H1 (cell line): ENCODE data around the gene CNIH3. TPM values are rescaled to one million over a fixed set of nuclear protein-coding genes. Genes with fewer than 3 reads are reported as not detected.
A peak's percentile ranks its signal among the peaks of the same experiment; 100 is the strongest.

ENCODE experiments used
- CTCF ChIA-PET: fragments of 300-600 bp; sonication (Branson Sonifier 250); formaldehyde crosslinking; loops from one replicate; lab custom pipeline; 2021; ENCODE audit not compliant: partially characterized antibody; lab: Charles Lee
- POLR2A ChIA-PET: fragments of 300-600 bp; sonication (Branson Sonifier 250); formaldehyde crosslinking; loops from one replicate; lab custom pipeline; 2021; ENCODE audit warnings: inconsistent platforms; ENCODE audit not compliant: partially characterized antibody; lab: Charles Lee
- DNase-seq, 2 experiments: peaks; one replicate each; pipeline versions ENCODE4 v3.0.0 to v3.0.0-alpha.2; 2010 to 2022; ENCODE audit warnings: low spot score in 2 of 2, low read depth in 1 of 2, mixed read lengths in 1 of 2
- FAIRE-seq: peaks from 2 replicates; lab custom pipeline; 2011; peaks lifted over from hg19 to GRCh38; lab: Jason Lieb, UNC
- H2AFZ ChIP-seq: 2 replicates; pipeline ENCODE4 v1.8.1; 2012; ENCODE audit warnings: low read length, inconsistent platforms
- H2AK5ac ChIP-seq: 2 replicates; pipeline ENCODE4 v1.6.1; 2013; ENCODE audit warnings: low read depth, low read length
- H2BK120ac ChIP-seq: replicated peaks from 2 replicates; pipeline ENCODE3; 2013; ENCODE audit warnings: low read depth, low read length, inconsistent platforms
- H2BK12ac ChIP-seq: 2 replicates; pipeline ENCODE4 v1.6.1; 2013; ENCODE audit warnings: low read depth, low read length
- H2BK15ac ChIP-seq: 2 replicates; pipeline ENCODE4 v1.6.1; 2013; ENCODE audit warnings: low read length
- H2BK20ac ChIP-seq: 2 replicates; pipeline ENCODE4 v1.6.1; 2013; ENCODE audit warnings: low read length
- H2BK5ac ChIP-seq: 2 replicates; pipeline ENCODE4 v1.6.1; 2013; ENCODE audit warnings: low read depth, low read length
- H3K14ac ChIP-seq: 2 replicates; pipeline ENCODE4 v1.6.1; 2013; ENCODE audit warnings: inconsistent platforms; ENCODE audit not compliant: insufficient read length
- H3K18ac ChIP-seq: 2 replicates; pipeline ENCODE4 v1.6.1; 2013; ENCODE audit warnings: low read length; ENCODE audit errors: extremely low read depth
- H3K23ac ChIP-seq: 2 replicates; pipeline ENCODE4 v1.6.1; 2013; ENCODE audit warnings: inconsistent platforms; ENCODE audit not compliant: insufficient read length
- H3K23me2 ChIP-seq: 2 replicates; pipeline ENCODE4 v1.6.1; 2013; ENCODE audit warnings: low read depth, low read length
- H3K27ac ChIP-seq: 2 replicates; pipeline ENCODE4 v1.6.1; 2011; ENCODE audit warnings: low read depth, low read length, inconsistent platforms
- H3K27me3 ChIP-seq, 4 experiments: replicated peaks in 1 of 4; 1 replicate in 1 of 4; 2 replicates in 3 of 4; pipeline versions ENCODE4 v1.6.1 to v1.8.1; 2011 to 2013; ENCODE audit warnings: low read length in 3 of 4, mild to moderate bottlenecking in 3 of 4, inconsistent platforms in 2 of 4, mixed read lengths in 2 of 4, moderate library complexity in 1 of 4; ENCODE audit not compliant: control insufficient read depth in 3 of 4, insufficient read depth in 3 of 4; ENCODE audit errors: extremely low read depth in 1 of 4
- H3K36me3 ChIP-seq, 4 experiments: 2 replicates each; pipeline versions ENCODE4 v1.6.1 to v1.8.1; 2011 to 2013; ENCODE audit warnings: mild to moderate bottlenecking in 4 of 4, low read length in 3 of 4, moderate library complexity in 2 of 4, control low read depth in 1 of 4, inconsistent platforms in 1 of 4; ENCODE audit not compliant: insufficient read depth in 4 of 4, control insufficient read depth in 2 of 4
- H3K4ac ChIP-seq: replicated peaks from 2 replicates; pipeline ENCODE3; 2013; ENCODE audit warnings: low read length, low read depth, mixed read lengths, inconsistent platforms; ENCODE audit not compliant: insufficient read length
- H3K4me1 ChIP-seq, 4 experiments: replicated peaks in 1 of 4; 1 replicate in 1 of 4; 2 replicates in 3 of 4; pipeline versions ENCODE4 v1.6.1 to v1.8.1; 2011 to 2013; ENCODE audit warnings: low read length in 3 of 4, inconsistent platforms in 2 of 4, mixed read lengths in 1 of 4; ENCODE audit not compliant: insufficient read depth in 4 of 4, control insufficient read depth in 3 of 4
- H3K4me2 ChIP-seq, 2 experiments: 2 replicates each; pipeline versions ENCODE4 v1.6.1 to v1.8.1; 2011 to 2013; ENCODE audit warnings: low read depth in 2 of 2, low read length in 2 of 2, control low read depth in 1 of 2, inconsistent platforms in 1 of 2, mild to moderate bottlenecking in 1 of 2; ENCODE audit not compliant: insufficient read depth in 1 of 2
- H3K4me3 ChIP-seq, 4 experiments: fragments of 200-600, 300-600 bp in 1 of 4; sonication (generic), shearing (Covaris generic), sonication (Bioruptor Twin) in 1 of 4; 2 replicates each; pipeline versions ENCODE4 v1.5.1 to v1.8.1; 2011 to 2016; ENCODE audit warnings: low read length in 4 of 4, low read depth in 3 of 4, control low read depth in 2 of 4, inconsistent platforms in 2 of 4, mild to moderate bottlenecking in 2 of 4, mixed read lengths in 1 of 4, moderate library complexity in 1 of 4; ENCODE audit not compliant: insufficient read depth in 2 of 4; ENCODE audit errors: extremely low read depth in 1 of 4
- H3K56ac ChIP-seq: replicated peaks from 2 replicates; pipeline ENCODE3; 2013; ENCODE audit warnings: low read depth, mild to moderate bottlenecking, mixed read lengths, low read length, inconsistent platforms; ENCODE audit not compliant: insufficient read length
- H3K79me1 ChIP-seq: 2 replicates; pipeline ENCODE4 v1.6.1; 2013; ENCODE audit warnings: low read depth, low read length, control low read depth
- H3K79me2 ChIP-seq, 2 experiments: 2 replicates each; pipeline versions ENCODE4 v1.6.1 to v1.8.1; 2012 to 2013; ENCODE audit warnings: low read length in 2 of 2, mild to moderate bottlenecking in 2 of 2, inconsistent platforms in 1 of 2; ENCODE audit not compliant: insufficient read depth in 2 of 2, control insufficient read depth in 1 of 2
- H3K9ac ChIP-seq, 4 experiments: replicated peaks in 1 of 4; 1 replicate in 1 of 4; 2 replicates in 3 of 4; pipeline versions ENCODE4 v1.6.1 to v1.8.1; 2011 to 2013; ENCODE audit warnings: low read depth in 3 of 4, low read length in 3 of 4, control low read depth in 2 of 4, mild to moderate bottlenecking in 2 of 4, moderate library complexity in 2 of 4, inconsistent platforms in 1 of 4; ENCODE audit errors: extremely low read depth in 1 of 4
- H3K9me3 ChIP-seq, 2 experiments: 2 replicates each; pipeline versions ENCODE4 v1.6.1 to v1.8.1; 2012 to 2013; ENCODE audit warnings: mild to moderate bottlenecking in 2 of 2, moderate library complexity in 2 of 2, control low read depth in 1 of 2, inconsistent platforms in 1 of 2, low read depth in 1 of 2, low read length in 1 of 2, mixed read lengths in 1 of 2; ENCODE audit not compliant: insufficient read depth in 2 of 2
- H4K20me1 ChIP-seq, 2 experiments: replicated peaks in 1 of 2; 2 replicates each; pipeline versions ENCODE3 to v1.8.1; 2011 to 2013; ENCODE audit warnings: inconsistent platforms in 2 of 2, low read length in 2 of 2, mild to moderate bottlenecking in 1 of 2; ENCODE audit not compliant: insufficient read depth in 2 of 2, control insufficient read depth in 1 of 2
- H4K5ac ChIP-seq: 2 replicates; pipeline ENCODE4 v1.6.1; 2013; ENCODE audit warnings: low read length, low read depth, mixed read lengths, inconsistent platforms; ENCODE audit not compliant: insufficient read length
- H4K8ac ChIP-seq: 2 replicates; pipeline ENCODE4 v1.8.0; 2013; ENCODE audit warnings: mild to moderate bottlenecking, moderate library complexity, low read length, inconsistent platforms; ENCODE audit not compliant: insufficient read depth; ENCODE audit errors: extremely low read depth
- H4K91ac ChIP-seq: replicated peaks from 2 replicates; pipeline ENCODE3; 2013; ENCODE audit warnings: low read length, mixed read lengths, inconsistent platforms; ENCODE audit not compliant: insufficient read length
- POLR2AphosphoS5 ChIP-seq: IDR thresholded peaks from 2 replicates; pipeline ENCODE4 v1.6.1; 2011; ENCODE audit warnings: low read depth, low read length
- SRF ChIP-seq: IDR thresholded peaks from 2 replicates; pipeline ENCODE4 v1.6.1; 2011; ENCODE audit warnings: mild to moderate bottlenecking, low read depth, low read length, moderate library complexity
- WGBS, 2 experiments: shearing (Covaris generic) in 1 of 2; methylation state at CpG; one replicate each; pipeline versions ENCODE4 v1.1.6 to v1.1.7; 2013 to 2015; ENCODE audit warnings: low lambda C conversion rate in 2 of 2, mixed read lengths in 2 of 2, inconsistent platforms in 1 of 2, low coverage in 1 of 2, missing lambda C conversion rate in 1 of 2; ENCODE audit not compliant: insufficient replicate concordance in 2 of 2, insufficient coverage in 1 of 2, insufficient read length in 1 of 2; ENCODE audit errors: extremely low coverage in 1 of 2, missing lambda C conversion rate in 1 of 2; 5-methylcytosine and 5-hydroxymethylcytosine counted together
- polyA plus RNA-seq, 7 experiments: library from polyadenylated mRNA; depleted of rRNA in 3 of 7; stranded (reverse) in 5 of 7; unstranded in 2 of 7; fragments of >200 nt in 5 of 7; fragments of 200-250 nt in 2 of 7; gene quantifications; 1 replicate in 5 of 7; 2 replicates in 1 of 7; 4 replicates in 1 of 7; pipeline versions ENCODE4 v1.2.1 to v1.2.3, GENCODE V29; 2011 to 2013; ENCODE audit warnings: missing spikeins in 2 of 7, mixed read lengths in 2 of 7
- total RNA-seq: library from RNA; stranded (reverse); fragmentation: NEBNext Ultra II Directional; extraction: Animal tissue kit (Norgen Biotek cat#: 25700); gene quantifications from 2 replicates; pipeline ENCODE4 v1.2.1, GENCODE V29; 2021
- TF ChIP-seq, protein P1 (sequence below): IDR thresholded peaks from 2 replicates; pipeline ENCODE4 v1.6.1; 2011; ENCODE audit warnings: low read depth, mild to moderate bottlenecking, low read length; ENCODE audit not compliant: insufficient read depth
- TF ChIP-seq, protein P2 (sequence below): IDR thresholded peaks from 2 replicates; pipeline ENCODE4 v1.6.1; 2012; ENCODE audit warnings: inconsistent platforms

CNIH3 gene
- total and polyA plus RNA-seq, 2 of the 8 experiments (the other 6 are each of a cell fraction or from before 2014, with no cell fraction given), result 3.7 to 5.6 TPM

DNA sequence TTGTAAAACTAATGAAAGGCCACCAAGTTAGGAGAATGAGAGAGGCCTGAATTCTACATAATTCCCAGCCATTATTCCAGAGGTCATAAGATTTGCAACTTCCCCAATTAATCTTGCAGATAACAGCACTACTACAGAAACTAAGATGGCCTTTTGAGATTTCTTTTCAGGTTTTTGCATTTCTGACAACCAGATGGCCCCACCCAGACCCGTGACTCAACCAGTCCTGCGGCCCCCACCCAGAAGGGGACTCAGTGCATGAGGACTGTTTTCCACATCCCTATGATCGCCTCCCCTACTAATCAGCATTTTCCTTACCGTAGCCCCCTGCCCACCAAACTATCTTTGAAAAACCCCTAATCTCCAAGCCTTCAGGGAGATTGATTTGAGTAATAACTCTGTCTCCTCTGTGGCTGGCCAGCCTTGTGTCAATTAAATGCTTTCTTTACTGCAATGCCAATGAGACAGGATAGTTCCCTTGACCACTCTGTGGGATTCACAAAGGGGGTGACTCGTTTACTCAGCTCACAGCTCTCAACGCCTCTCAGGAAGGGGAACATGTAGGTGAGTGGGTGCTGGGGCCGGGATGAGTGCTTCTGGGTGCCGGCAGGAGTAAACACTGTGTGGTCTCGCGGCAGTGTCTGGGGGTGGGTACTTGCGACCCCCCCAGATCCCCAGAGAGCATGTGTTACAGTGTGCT is 10.5 kb upstream of the CNIH3 start:
- H3K4me2 ChIP-seq, result no peak overlapping the region
- H3K9me3 ChIP-seq, result peaks cover 4 to 6% of the 10 kb centered on the region in 2 experiments; a peak in 2 of 4 replicates
- peak overlapping the region; percentile 51; the same call in 1 of the 2 replicates for H2BK12ac ChIP-seq
- H3K27ac ChIP-seq, result no peak overlapping the region
- no peaks in the 10 kb centered on the region for H3K23me2 ChIP-seq
- FAIRE-seq (no peak), DNase-seq (no peak)
- no peak overlapping the region for H4K5ac ChIP-seq
- no peak for TF ChIP-seq SRF
- TF ChIP-seq, protein P1, sequence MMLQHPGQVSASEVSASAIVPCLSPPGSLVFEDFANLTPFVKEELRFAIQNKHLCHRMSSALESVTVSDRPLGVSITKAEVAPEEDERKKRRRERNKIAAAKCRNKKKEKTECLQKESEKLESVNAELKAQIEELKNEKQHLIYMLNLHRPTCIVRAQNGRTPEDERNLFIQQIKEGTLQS, result no peak
- no peak for TF ChIP-seq POLR2AphosphoS5
- TF ChIP-seq, protein P2, sequence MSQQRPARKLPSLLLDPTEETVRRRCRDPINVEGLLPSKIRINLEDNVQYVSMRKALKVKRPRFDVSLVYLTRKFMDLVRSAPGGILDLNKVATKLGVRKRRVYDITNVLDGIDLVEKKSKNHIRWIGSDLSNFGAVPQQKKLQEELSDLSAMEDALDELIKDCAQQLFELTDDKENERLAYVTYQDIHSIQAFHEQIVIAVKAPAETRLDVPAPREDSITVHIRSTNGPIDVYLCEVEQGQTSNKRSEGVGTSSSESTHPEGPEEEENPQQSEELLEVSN, result no peak
- no peak overlapping the region for H3K9ac ChIP-seq
- H2AFZ ChIP-seq, result no peak overlapping the region
- 0 out of 2 replicates have a peak overlapping the region, but pooled peaks have one; percentile 3 for H2AK5ac ChIP-seq
- H4K20me1 ChIP-seq, result no peaks in the 10 kb centered on the region
- no peaks in the 10 kb centered on the region for H3K79me2 ChIP-seq
- no peak overlapping the region; the same call in 1 of the 2 replicates for H2BK5ac ChIP-seq
- H3K27me3 ChIP-seq, result peaks cover 0 to 2% (median 0%) of the 10 kb centered on the region in 4 experiments; a peak in 1 of 7 replicates
- ChIA-PET POLR2A (interaction anchor here (1.4 to 2.7 kb wide), 2 partner anchors 11 to 14 kb away, joined by 3 to 17 read pairs; partner anchors contain the start of gene CNIH3), CTCF (interaction anchor here (1.0 to 1.3 kb wide), 2 partner anchors 10 to 170 kb away, joined by 3 to 4 read pairs; partner anchors contain the start of gene CNIH3)
- 92% methylated on average over 11 of the region's 11 CpGs; no CpG with 5 or more reads in 1 of the 2 experiments for WGBS, 2 experiments
- H3K4me3 ChIP-seq, result no peak overlapping the region
- no peak overlapping the region for H4K8ac ChIP-seq
- H3K14ac ChIP-seq, result no peak overlapping the region
- no peaks in the 10 kb centered on the region for H3K36me3 ChIP-seq
- no peak overlapping the region for H3K56ac ChIP-seq
- H3K18ac ChIP-seq, result no peak overlapping the region
- H2BK120ac ChIP-seq, result no peak overlapping the region
- H3K23ac ChIP-seq, result no peak overlapping the region
- H3K79me1 ChIP-seq, result no peaks in the 10 kb centered on the region
- no peak overlapping the region for H2BK20ac ChIP-seq
- peaks cover 2 to 15% (median 12%) of the 10 kb centered on the region in 4 experiments; a peak in 6 of 7 replicates for H3K4me1 ChIP-seq
- H4K91ac ChIP-seq, result no peak overlapping the region
- H2BK15ac ChIP-seq, result 0 out of 2 replicates have a peak overlapping the region, but pooled peaks have one; percentile 48
- no peak overlapping the region for H3K4ac ChIP-seq
